ENCODE data around the gene C1QL2.

GRCh38 chr2:119117408-119117807, 41.1 kb downstream of the C1QL2 start:
- TF ChIP-seq, protein P1, sequence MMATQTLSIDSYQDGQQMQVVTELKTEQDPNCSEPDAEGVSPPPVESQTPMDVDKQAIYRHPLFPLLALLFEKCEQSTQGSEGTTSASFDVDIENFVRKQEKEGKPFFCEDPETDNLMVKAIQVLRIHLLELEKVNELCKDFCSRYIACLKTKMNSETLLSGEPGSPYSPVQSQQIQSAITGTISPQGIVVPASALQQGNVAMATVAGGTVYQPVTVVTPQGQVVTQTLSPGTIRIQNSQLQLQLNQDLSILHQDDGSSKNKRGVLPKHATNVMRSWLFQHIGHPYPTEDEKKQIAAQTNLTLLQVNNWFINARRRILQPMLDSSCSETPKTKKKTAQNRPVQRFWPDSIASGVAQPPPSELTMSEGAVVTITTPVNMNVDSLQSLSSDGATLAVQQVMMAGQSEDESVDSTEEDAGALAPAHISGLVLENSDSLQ (IDR thresholded peaks at IDR 0.05), result no peak
- TF ChIP-seq HDGF (IDR thresholded peaks at IDR 0.05; ENCODE audit: borderline replicate concordance) (no peak), FOXA1 (IDR thresholded peaks at IDR 0.05) (no peak), SP1 (IDR thresholded peaks at IDR 0.05) (no peak), ELF4 (IDR thresholded peaks at IDR 0.05) (no peak)
